HG03520 (cell line): ENCODE measurements around the gene HHAT.
A peak's percentile ranks its signal among the peaks of the same experiment; 100 is the strongest.

Experiments
- ATAC-seq: cut with Tn5 transposase; IDR thresholded peaks from one replicate; pipeline ENCODE4 v1.9.1; 2021; ENCODE audit warnings: mild to moderate bottlenecking, moderate library complexity; ENCODE audit not compliant: unreplicated experiment

The HHAT gene

DNA sequence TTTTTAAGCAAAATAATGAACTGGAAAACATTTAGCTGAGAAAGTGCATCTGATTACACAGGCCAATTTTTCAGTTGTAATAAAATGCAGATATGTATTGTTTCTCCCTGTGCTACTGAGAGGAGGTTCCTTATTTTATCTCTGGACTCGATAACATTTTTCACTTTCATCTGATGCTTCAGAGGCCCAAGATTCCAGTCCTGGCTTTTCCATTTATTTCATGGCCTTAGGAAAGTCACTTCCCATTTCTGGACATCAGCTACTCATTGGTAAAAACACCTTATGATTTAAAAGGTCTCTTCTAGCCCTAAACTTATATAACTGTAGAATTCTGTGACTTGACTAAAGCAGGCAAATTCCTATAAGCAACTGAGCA, 203.5 kb downstream of the HHAT start:
- ATAC-seq = no peak

DNA sequence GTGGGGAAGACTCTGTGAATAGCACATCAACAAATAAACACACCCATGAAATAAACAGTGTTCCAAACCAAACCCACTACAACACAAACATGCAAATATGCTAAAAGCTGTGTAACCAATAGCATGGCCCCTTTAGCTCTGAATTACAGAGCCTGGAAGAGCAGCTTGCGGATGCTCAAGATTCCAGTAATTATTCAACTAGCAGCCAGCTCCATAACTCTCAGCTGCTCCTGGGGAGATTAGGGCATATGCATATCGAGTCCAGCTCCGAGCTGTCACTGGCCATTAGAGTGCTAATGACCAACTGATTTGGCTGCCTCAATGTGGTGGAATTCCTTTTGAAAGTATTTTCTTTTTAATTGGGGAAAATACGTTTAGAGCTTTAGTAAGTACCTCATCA, 207.1 kb downstream of the HHAT start:
- no peak for ATAC-seq

DNA sequence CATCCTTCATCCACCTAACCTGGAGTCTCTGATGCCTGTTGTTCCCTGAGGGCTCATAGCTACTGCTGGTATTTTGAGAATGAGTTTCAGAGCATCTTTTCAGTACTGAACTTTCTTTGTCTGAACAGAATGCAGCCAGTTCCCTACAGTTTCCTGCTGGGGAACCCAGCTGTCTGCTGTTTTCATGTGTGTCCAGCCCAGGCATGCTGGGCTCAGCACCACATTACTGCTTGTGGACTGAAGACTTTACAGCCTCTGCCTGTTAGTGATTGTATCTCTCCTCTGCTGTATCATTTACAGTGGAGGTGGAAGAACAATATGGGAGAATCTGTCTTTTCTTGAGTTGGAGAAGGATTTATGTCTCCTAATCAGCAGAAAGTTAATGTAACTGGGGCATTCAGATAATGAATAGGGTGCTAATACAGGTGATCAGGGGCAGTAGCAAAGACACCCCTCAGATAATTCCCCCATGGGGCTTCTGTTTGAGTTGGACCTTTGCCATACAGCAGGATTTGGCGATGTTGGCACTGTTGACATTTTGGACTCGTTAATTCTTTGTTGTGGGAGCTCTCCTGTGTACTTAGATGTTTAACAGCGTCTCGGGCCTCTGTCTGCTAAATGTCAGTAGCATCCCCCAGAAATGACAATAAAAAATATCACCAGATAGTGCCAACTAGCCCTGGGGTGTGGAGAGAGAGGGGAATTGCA, 207.7 kb downstream of the HHAT start:
- ATAC-seq = no peak

DNA sequence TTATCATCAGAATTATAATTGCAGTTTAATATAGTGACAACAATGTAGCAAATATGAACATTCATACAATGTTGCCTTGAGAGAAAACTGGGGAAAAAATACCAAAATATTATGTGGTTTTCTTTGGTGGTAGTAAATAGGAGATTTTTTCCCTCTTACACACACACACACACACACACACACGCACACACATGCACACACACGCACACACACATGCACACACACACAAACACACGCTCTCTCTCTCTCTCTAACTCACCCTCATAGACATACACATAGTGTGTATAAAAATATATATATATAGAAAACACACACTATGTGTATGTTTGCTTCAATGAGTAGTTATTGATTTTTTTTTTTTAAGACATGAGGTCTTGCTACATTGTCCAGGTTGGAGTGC, 211.6 kb downstream of the HHAT start:
- no peak for ATAC-seq

DNA sequence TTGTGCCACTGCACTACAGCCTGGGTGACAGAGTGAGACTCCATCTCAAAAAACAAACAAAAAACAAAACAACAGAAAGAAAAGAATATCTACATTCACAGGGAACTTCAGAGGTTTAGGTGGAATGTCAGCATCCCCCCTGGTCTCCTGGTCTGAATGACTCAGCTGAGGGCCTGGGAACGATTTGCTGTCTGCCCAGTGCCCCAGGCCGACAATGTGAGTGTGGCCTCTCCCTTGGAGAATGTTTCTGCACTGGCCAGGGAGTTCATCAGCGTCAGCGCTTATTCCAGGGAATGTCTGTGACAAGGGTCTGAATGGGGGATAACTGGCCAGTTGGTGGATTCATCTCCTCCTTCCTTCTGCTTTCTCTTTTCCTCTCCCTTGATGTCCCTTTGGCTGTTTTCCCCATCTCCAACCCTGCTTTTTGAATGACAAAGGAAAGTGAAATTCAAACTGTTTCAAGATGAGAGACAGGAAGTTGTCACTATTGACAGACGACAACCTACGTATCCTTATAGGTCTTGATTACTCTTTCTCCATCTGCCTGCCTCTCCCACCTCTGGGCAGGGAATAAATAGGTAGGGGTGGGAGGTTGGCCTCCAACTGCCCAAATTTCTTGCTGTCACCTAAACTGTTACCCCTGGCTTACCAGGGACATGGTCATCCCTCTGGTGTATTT, 213.1 kb downstream of the HHAT start:
- ATAC-seq = no peak

DNA sequence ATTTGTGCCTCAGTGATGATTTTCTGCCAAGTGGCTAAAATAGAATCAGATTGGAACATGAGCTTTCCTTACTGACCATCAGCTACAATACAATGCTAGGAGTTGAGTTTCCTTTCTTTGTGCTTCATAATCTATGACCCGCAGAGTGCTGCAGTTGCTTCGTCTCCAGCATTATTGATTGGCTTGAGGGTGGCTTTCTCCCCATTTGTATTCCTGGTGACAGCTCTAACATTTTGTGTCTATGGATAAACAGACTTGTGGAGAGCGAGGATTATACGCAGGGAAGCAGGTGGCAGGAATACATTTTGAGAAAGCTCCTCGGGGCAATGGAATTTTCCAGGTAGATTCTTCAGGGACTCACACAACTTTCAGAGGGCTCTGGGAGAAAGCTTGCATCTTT, 223.2 kb downstream of the HHAT start:
- ATAC-seq = no peak

DNA sequence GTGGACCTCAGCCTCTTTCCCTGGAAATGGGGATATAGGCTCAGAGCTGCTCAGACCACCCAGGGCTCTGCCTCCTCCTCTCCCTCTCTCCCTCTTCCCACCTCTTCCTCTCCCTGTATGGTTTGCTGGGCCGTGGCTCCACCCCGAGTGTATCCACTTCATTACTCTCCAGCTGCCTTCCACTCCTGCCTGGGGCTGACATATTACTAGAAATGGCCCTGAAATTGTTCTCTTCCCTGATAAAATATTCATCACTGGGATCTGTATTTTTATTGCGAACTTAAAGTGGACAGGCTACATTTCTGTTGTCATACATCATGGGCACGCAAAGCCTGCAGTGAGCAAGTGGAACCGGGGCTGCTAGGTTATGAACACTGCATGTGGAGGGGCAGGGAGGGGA, 225.0 kb downstream of the HHAT start:
- ATAC-seq = no peak

DNA sequence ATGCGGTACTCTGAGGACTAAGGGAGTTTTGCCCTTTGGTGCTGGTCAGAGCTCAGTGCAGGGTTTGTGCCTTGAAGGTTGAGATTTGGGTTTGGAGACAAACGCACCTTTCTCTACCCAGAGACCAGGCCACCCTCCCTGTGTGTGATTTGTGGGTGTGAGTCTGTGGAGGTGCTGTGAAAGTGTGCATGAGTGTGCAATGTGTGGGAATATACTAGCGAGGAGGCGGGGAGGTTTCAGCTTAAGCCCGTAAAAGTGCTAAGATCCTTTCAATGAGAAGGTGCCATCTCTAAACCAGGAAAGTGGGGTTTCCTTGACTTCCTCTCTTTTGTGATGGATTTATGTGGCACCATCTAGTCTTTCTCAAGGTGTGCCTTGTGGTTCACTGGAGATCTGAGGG, 225.7 kb downstream of the HHAT start:
- no peak for ATAC-seq

DNA sequence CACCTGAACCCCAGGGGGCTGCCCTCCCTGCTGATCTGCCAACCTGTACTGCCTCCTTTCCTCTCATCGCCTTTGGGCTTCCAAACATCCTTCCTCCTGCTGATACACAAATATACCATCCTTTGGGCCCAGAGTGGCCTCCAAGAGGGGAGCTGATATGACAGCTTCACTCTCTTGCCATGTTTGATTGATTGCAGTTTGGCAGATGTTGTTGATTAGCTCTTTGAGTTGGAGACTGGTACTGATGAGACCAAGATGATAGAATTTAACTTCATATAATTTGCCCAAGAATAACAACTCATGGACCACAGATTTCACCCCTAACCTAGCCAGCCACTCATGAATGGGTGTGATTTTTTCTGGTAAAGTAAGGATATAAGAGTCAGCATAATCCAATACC, 227.8 kb downstream of the HHAT start:
- ATAC-seq = no peak

DNA sequence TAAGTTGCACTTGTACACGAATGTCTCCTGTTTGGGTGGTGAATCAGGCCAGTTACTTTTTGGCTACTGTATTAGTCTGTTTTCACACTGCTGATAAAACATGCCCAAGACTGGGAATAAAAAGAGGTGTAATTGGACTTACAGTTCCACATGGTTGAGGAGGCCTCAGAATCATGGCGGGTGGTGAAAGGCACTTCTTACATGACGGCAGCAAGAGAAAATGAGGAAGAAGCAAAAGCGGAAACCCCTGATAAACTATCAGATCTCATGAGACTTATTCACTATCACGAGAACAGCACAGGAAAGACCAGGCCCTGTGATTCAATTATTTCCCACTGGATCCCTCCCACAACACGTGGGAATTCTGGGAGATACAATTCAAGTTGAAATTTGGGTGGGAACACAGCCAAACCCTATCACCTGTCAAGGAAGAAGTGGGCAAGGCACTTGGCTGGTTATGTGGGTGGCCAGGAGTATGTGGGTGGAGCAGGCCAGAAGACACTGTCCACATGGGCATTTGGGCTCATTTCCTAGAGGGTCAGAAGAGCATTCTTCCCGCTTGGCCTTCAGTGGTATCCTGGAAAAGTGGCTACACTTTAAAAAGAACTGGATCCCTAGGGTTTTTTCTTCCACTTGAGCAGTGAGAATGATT, 228.8 kb downstream of the HHAT start:
- ATAC-seq = no peak

DNA sequence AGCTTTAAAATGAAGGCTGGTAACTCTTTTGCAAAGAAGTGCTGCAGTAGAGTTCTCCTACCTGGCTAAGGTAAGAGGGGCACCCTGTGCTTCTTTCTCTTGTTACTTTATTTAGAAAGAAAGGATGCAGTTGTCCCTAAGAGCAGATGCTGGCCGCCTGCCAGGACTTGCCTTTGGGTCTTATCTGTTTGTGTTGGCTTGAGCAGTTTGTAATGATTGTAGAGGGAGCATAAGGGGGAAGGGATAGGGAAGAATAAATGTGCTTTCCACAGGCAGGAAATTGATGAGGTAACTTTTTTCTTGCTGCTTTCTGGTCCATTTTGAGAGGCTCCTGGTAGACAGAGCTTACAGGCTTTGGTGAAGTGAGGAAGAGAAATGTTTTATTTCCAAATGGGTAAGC, 229.6 kb downstream of the HHAT start:
- no peak for ATAC-seq

DNA sequence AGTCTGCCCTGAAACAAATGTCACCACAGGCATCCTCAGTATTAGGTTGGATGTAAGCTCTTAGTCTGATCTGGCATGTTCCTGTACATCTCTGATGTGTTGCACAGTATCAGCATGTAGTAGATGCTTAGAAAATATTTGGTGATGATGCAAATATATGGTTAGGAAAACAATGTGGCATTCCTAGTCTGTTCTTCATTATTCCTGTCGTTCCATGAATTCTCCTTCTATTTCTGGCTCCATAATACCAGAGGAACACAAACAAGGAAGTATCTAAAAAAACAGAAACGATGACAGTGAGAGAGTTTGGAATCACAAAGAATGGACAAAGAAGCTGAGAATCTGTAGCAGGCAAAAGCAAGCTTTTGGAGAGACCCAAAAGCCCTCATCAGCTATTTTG, 236.6 kb downstream of the HHAT start:
- no peak for ATAC-seq

DNA sequence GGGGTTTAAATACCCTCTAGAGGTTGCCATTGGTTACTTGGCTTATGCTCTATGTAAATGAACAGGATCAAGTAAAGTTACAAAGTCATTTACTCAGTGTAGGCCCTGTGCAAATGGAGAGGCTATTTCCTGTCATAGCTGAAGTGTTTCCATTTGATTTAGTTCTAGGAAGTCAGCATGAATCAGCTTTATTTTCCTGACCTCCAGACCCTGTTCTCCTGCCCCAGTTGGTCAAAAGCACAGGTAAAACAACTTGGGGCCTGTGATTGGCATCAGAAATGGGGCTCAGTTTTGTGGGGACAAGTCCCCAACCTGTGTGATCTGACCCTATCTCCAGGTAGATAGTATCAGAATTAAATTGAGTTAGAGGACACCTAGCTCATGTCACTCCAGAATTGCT, 239.9 kb downstream of the HHAT start:
- ATAC-seq = no peak

DNA sequence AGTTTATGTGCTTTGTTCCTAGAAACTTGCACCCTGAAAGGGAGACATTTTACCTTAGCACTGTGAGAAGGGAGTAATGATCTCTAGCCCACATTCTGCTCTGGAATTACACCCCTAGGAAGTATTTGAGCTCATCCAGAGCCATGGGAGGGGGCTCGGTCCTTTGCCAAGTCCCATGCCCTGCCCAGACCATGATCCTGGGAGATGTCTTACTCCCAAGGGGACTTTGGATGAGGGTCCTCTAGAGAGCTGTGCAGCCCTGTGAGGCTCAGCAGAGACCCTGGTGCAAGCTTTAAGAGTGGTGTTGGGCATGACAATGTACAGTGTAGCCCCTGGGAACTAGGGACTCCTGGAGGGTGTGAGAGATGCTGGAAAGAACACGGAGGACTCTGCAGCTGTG, 241.4 kb downstream of the HHAT start:
- ATAC-seq = no peak

DNA sequence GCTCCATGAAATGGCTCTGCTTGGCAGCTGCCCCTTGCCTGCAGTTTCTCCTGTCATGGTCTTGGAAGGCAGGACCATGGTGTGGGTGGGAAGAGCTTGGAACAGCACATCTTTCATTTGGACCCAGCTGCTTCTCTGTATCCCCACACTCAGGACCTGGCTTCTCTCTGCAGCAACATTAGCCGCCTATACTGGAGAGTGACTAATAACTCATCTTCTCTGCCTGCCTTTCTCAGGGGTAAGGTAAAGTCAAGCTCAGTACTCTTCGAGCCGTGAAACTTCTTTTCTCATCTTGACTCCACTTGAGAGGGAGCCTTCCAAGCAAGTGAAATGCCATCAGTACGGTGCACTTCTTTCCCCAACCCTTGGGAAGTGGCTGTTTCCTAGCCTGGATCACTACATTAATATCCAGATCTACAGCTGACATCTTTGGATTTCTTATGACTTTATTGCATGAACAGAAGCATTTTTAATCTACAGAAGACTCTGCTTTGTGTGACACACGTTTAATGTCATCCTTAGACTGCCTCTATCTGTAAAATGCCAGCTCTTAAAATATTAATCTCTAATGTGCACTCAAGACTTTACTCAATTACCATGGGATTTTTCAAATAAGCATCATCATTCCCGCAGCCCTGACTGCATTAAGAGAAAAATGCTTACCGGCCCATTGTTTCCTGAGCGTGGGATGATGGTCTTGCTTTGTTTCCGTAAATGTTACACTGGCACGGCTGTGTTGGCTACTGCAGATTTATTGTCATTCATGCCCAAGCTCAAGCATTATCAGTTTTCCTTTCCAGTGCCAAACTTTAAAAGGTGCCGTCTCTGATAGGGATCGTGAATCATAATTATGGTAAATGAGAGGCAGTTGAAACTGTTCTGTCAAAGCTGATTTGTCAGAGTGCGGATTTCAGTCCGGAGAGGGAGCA, 242.9 kb downstream of the HHAT start:
- ATAC-seq = no peak

DNA sequence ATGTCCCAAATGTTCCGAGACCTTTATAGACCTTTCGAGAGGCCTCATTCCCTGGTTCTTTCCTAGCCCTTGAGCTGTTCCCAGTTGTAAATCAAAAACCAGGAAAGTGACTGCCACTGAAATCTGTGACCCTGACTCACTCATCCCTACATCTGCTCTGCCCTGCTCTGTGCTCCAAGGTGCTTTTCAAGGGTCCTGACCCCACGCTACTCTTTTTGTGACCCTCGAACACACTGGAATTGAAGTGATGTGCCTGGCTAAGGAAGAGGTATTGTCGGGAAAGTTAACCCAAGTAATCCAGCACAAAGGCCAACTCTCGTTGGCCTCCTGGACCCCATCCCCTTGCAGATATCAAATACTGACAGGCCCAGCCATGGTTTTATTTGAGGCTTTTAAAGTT, 244.4 kb downstream of the HHAT start:
- no peak for ATAC-seq

DNA sequence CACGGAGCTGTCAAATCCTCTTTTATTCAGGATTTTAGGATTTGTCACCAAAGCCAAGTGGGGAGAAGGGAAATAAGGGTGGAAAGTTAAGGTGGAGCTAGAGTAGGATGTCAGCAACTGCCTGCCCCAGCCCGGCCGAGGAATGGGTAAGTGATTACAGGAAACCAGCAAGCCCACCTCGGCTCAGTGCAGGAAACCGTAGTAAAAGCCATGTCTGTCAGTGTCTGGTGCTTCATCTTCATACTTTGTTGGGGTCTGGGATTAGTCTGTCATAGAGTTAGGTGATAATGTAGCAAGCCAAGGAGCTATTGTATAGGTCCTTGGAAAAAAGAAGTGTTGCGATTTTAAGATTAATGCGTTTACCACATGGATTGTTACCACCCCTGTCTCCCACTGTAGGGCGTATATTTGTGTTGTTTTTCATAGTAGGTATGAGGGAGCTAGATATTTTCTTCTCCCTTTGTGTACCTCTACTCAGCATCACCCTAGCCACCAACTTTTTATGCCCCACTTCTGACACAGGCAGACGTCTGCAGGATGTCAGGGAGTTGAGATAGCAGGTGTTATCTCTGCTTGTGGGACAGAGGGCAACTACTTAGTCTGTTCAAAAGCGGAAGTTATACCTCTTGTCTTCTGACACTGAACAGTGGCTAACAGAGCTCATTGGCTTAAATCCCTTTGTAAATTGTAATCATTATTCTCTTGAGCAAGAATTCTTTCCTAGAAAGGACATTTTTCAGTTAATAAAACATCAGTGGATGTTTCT, 253.7 kb downstream of the HHAT start:
- ATAC-seq = no peak

DNA sequence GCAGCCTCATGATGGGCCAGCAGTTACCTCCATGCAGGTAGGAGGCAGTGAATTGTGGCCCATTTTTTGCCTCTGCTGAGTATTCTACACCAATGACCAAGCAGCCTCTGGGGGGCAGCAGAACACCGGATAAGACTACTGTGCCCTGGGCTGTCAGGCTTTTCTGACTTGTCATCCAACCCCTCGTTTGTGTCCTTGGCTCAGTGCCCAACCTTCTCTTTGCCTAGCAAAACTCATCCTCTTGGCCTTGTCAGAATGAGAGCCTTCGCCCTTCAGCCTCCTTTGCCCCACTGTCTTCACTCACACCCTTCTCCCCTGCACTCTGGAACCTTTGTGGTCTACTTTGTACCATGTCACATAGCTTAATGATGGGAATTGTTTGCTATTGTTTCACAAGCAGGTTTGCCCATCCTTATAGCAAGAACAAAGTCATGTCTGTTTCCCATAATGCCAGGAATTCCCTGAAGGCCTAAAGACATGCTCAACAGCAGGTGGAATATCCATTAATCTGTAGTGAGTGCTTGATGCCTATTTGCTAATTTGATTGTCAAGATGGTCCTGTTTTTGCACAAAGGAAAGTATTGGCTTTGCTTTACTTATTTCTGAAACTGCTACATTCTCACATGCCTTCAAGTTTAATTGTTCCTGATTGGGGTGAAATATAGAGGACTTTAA, 255.9 kb downstream of the HHAT start:
- ATAC-seq = peak; percentile 78

DNA sequence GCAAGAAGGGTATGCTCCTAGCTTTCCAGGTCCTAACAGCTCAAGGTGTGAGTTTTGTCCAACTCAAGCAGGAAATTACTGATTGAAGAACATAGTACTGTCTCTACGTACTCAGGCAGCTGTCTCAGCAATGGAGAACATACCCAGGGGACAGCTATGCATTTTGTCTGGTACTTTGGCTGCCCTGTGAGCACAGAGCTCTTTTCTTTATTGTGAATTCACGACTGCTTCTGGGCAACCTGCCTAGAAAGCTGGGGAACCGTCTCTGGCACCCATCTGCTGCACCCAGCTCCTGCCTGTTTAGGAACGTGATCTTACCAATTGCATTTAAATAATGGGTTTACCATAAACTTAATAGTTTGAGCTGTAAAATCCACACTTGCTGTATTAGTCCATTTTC, 258.1 kb downstream of the HHAT start:
- ATAC-seq = no peak

DNA sequence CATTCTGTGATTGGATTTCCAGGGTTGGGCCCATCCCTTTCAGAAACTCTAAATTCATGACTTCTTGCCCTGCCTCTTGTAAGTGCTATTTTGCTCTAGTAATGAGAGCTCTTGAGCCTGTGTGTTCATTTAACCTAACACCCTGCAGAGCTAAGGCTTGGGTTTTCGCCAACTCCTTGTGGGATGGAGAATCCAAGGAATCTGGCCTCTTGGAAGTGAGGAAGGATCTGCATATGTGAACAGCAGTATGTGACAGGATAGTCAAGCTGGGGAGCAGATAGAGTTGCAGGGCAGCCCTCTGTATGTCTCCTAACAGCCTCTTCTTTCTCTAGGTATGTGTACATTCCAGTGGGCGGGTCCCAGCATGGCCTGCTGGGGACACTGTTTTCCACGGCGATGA, 258.9 kb downstream of the HHAT start:
- ATAC-seq = no peak
